Activated CD8-positive, alpha-beta T cell treated with anti-CD3 and anti-CD28 coated beads, Interleukin-2, amount 10 ng/mL, durations not matched to agents 7 days and 5 days (primary cell): ENCODE data around the gene STXBP3. TPM values are rescaled to one million over a fixed set of nuclear protein-coding genes. Genes with fewer than 3 reads are reported as not detected.

Experiments
- ATAC-seq: fragments of 150-1000 bp; cut with Tn5 transposase; one replicate; pipeline ENCODE4 v1.10.0; 2021; ENCODE audit warnings: moderate library complexity
- CTCF ChIA-PET: fragments of 350-600 bp; sonication (Branson Sonifier 250); formaldehyde crosslinking; loops from one replicate; lab custom pipeline; 2021; ENCODE audit warnings: antibody characterized with exemption; lab: Charles Lee
- POLR2A ChIA-PET: fragments of 350-600 bp; sonication (Branson Sonifier 250); formaldehyde crosslinking; loops from one replicate; lab custom pipeline; 2021; ENCODE audit warnings: antibody characterized with exemption; lab: Charles Lee
- DNase-seq: peaks from one replicate; pipeline ENCODE4 v3.0.0-alpha.2; 2020
- H3K27ac Mint-ChIP-seq: one replicate; pipeline ENCODE4 v1.8.0; 2021; ENCODE audit warnings: mild to moderate bottlenecking, mixed read lengths
- H3K27me3 Mint-ChIP-seq: one replicate; pipeline ENCODE4 v1.8.0; 2021; ENCODE audit warnings: low read depth, mixed read lengths
- H3K36me3 Mint-ChIP-seq: one replicate; pipeline ENCODE4 v1.8.0; 2021; ENCODE audit warnings: low read depth, mixed read lengths
- H3K4me1 Mint-ChIP-seq: one replicate; pipeline ENCODE4 v1.8.0; 2021; ENCODE audit warnings: low read depth, mixed read lengths
- H3K4me3 Mint-ChIP-seq: one replicate; pipeline ENCODE4 v1.8.0; 2021; ENCODE audit warnings: mild to moderate bottlenecking, mixed read lengths
- H3K9me3 Mint-ChIP-seq: one replicate; pipeline ENCODE4 v1.8.0; 2022; ENCODE audit warnings: mixed read lengths; ENCODE audit not compliant: insufficient read depth
- total RNA-seq, 2 experiments: library from RNA; stranded (reverse); gene quantifications; one replicate each; pipeline ENCODE4 v1.2.3, GENCODE V29; 2021

STXBP3 gene
- total RNA-seq, 2 experiments from 2014 or later: 41.8 to 44.3 TPM

DNA sequence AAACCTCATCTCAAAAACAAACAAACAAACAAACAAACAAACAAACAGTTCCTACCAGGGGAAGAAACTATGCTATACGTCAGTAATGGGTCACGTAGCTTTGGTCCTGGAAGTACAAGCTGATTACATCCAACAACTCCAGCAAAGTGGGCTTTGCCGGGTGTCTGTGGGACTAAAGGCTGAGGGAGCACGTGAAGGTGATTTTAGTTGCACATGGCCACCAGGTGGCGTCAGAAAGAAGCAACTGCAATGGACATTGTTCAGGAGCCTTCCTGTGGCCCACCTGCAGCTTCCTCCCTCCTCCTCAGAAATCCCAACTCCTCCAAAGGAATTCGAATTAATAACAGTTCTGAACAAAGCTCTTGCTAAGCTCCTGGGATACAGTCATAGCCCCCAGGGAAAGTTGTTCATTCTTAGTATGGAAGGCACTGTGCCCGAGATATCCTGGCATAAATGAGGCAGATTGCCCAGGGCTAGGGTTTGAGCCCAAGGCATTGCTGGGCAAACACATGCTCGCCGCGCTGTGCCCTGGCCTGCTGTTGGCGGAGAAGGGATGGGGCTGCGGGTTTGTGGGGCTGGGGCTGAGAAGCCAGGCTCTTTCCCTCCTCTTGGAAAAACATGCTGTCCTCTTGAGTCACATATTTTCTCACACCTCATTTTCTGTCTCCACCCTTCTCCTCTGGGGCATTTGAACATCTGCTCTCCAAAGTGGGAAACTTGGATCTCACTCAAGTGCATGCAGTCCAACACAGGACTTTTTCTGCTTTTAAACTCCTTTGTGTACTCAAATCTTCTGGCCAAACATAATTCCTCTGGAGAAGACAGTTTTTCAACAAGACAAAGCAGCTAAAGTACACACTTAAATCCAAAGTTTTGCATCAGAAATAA is 81.8 kb downstream of the STXBP3 start:
- H3K4me3 Mint-ChIP-seq: no peak overlapping the region
- H3K36me3 Mint-ChIP-seq: no peaks in the 10 kb centered on the region
- peaks cover 3% of the 10 kb centered on the region for H3K27me3 Mint-ChIP-seq
- peaks cover 11% of the 10 kb centered on the region for H3K4me1 Mint-ChIP-seq
- DNase-seq: peak; percentile 82
- H3K27ac Mint-ChIP-seq: no peak overlapping the region
- peak; percentile 87 for ATAC-seq
- CTCF ChIA-PET: interaction anchor here (0.7 to 10.5 kb wide), 32 partner anchors 9 to 287 kb away, joined by 3 to 186 read pairs (median 6); partner anchors contain the start of genes AKNAD1, ELAPOR1 and WDR47
- POLR2A ChIA-PET: interaction anchor here (1.2 kb wide), 3 partner anchors 69 to 136 kb away, joined by 3 to 6 read pairs (median 3); partner anchors contain the start of gene PRPF38B
- no peaks in the 10 kb centered on the region for H3K9me3 Mint-ChIP-seq

DNA sequence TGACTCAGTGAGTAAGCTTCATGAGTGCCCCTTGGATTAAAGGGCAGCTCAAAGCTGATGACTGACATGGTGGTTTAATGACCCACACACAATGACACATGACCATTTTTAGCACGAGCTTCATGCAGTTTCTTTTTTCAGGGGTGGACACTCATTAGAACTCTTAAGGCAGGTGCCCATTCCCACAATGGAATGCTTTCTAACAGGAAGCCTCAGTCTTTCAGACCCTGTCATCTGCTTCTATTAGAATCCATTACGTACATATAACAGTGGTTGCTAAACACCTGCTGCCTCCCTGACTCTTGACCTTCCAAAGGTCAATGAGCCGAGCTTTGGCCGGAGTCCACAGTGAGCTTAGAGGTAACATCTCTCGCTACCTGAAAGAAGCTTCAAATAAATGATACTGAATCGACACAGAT is 83.0 kb downstream of the STXBP3 start:
- peaks cover 11% of the 10 kb centered on the region for H3K4me1 Mint-ChIP-seq
- no peaks in the 10 kb centered on the region for H3K27me3 Mint-ChIP-seq
- CTCF ChIA-PET: interaction anchor here (0.9 to 10.5 kb wide), 16 partner anchors 8 to 703 kb away, joined by 3 to 186 read pairs (median 10); partner anchors contain the start of gene WDR47
- H3K4me3 Mint-ChIP-seq: no peak overlapping the region
- POLR2A ChIA-PET: interaction anchor here (0.7 to 1.2 kb wide), 2 partner anchors 38 to 137 kb away, joined by 5 to 6 read pairs; partner anchors contain the start of gene PRPF38B
- no peaks in the 10 kb centered on the region for H3K36me3 Mint-ChIP-seq
- ATAC-seq: no peak
- no peak for DNase-seq
- no peak overlapping the region for H3K27ac Mint-ChIP-seq
- no peaks in the 10 kb centered on the region for H3K9me3 Mint-ChIP-seq

DNA sequence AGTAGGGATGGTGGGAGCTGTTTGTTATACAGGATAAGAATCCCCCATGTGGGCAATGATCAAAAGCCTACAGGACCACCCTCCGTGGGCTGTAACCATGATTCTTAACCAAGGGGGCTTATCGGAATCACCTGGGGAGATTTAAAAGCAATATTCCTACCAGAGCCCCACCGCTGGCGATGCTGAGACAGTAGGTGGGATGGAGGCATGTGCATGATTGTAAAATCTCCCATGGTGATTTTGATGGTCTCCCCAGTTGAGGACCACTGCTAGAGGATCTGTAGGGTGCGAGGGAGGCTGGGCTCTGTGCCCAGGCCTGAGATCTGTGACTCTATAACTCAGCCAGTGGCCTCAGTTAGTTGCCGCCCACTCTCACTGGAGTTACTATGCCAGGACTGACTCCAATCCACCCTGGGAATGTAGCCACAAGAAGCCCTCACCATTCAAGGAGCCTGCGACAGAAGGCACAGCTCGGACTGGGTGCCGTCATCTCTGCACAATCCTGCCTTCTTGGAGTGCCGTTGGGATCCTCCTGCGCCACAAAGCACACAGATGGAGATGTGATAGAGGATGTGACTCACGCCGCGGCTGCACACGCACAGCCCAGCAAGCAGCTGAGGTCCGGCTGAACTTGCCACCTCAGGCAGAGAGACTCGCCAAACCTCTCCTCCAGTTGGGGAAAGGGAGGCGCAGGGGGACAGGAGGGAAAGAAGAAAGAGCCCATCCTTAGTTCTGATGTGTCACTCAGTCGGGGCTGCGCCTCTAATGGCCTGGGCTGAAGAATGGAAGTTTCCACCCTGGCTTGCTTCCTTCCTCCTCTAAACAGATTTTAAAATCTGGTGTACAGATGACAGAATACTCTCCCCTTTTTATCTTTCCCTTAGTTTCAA is 83.9 kb downstream of the STXBP3 start:
- DNase-seq (no peak), ATAC-seq (no peak)
- Mint-ChIP-seq H3K9me3 (no peaks in the 10 kb centered on the region), H3K4me3 (no peak overlapping the region), H3K4me1 (peaks cover 11% of the 10 kb centered on the region), H3K36me3 (no peaks in the 10 kb centered on the region), H3K27ac (no peak overlapping the region), H3K27me3 (no peaks in the 10 kb centered on the region)
- ChIA-PET CTCF (interaction anchor here (1.2 to 10.5 kb wide), 10 partner anchors 11 to 282 kb away, joined by 3 to 186 read pairs (median 11); a partner anchor contains a TSS), POLR2A (interaction anchor here (0.7 kb wide), 1 partner anchor 37 kb away, joined by 5 read pairs; no protein-coding TSS in a partner anchor)

DNA sequence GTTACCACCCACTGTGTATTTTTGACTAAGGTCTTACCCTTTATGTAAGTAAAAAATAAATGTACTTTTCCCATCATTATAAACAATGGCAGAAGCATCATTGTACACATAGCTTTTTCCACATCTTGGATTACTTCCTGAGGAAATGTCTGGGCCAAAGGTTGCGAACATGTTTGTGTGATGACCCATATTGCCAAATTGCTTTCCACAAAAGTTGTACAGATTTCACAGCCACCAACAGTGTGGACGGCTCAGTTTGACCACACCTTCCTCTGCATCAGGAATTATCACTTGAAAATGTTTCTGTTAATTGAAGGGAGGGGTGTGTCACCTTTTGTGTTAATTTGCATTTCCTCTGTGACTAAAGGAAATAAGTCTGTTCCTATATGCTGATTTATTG is 84.8 kb downstream of the STXBP3 start:
- H3K27me3 Mint-ChIP-seq: no peaks in the 10 kb centered on the region
- H3K27ac Mint-ChIP-seq: no peak overlapping the region
- H3K9me3 Mint-ChIP-seq: no peaks in the 10 kb centered on the region
- DNase-seq (no peak), ATAC-seq (no peak)
- H3K4me1 Mint-ChIP-seq: peaks cover 11% of the 10 kb centered on the region
- H3K36me3 Mint-ChIP-seq: no peaks in the 10 kb centered on the region
- POLR2A ChIA-PET: interaction anchor here (0.6 kb wide), 1 partner anchor 197 kb away, joined by 3 read pairs; no protein-coding TSS in a partner anchor
- CTCF ChIA-PET: interaction anchor here (1.2 to 10.5 kb wide), 4 partner anchors 21 to 75 kb away, joined by 3 to 186 read pairs (median 4); no protein-coding TSS in a partner anchor
- no peak overlapping the region for H3K4me3 Mint-ChIP-seq

DNA sequence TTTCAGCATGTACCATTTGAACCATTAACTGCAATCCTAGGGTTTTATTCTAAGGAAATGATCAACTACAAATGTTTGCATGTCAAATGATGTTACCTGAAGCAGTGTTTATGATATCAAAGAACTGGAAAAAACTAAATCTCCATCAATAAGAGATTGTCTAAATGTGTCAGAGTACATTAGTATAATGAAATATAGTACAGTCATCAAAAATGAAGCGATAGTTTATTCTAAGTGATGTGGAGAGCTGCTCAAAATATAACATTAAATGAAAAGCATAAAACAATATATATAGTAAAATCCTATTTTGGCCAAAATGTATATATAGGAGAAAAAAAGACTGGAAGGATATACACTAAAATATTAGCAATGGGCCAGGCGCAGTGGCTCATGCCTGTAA is 86.5 kb downstream of the STXBP3 start:
- no peak for ATAC-seq
- H3K4me3 Mint-ChIP-seq: no peak overlapping the region
- no peaks in the 10 kb centered on the region for H3K36me3 Mint-ChIP-seq
- ChIA-PET POLR2A (no interaction called here), CTCF (no interaction called here)
- H3K4me1 Mint-ChIP-seq: peaks cover 10% of the 10 kb centered on the region
- no peak overlapping the region for H3K27ac Mint-ChIP-seq
- peaks cover 6% of the 10 kb centered on the region for H3K27me3 Mint-ChIP-seq
- H3K9me3 Mint-ChIP-seq: no peaks in the 10 kb centered on the region
- DNase-seq: no peak

DNA sequence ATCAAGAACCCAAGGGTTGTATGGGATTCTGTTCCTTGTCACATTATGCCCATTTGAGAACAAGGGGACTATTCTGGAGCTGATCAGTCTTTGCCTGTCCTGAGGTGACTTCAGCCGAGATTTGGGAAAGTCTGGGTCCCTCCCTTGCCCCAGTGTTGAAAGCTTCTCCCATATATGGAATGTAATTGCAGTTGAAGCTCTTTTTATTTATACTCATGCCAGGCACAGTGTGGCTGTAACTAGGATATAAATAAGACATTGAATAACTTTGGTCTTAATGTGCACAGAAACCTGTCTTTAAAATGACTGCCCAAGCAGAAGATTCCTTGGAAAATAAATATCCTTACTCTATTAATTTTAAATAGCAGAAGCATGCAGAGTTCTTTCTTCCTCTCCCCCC is 95.2 kb downstream of the STXBP3 start:
- Mint-ChIP-seq H3K4me3 (no peak overlapping the region), H3K27ac (no peak overlapping the region), H3K4me1 (no peaks in the 10 kb centered on the region), H3K27me3 (peaks cover 21% of the 10 kb centered on the region), H3K36me3 (no peaks in the 10 kb centered on the region), H3K9me3 (no peaks in the 10 kb centered on the region)
- DNase-seq (no peak), ATAC-seq (no peak)
- ChIA-PET POLR2A (no interaction called here), CTCF (no interaction called here)

DNA sequence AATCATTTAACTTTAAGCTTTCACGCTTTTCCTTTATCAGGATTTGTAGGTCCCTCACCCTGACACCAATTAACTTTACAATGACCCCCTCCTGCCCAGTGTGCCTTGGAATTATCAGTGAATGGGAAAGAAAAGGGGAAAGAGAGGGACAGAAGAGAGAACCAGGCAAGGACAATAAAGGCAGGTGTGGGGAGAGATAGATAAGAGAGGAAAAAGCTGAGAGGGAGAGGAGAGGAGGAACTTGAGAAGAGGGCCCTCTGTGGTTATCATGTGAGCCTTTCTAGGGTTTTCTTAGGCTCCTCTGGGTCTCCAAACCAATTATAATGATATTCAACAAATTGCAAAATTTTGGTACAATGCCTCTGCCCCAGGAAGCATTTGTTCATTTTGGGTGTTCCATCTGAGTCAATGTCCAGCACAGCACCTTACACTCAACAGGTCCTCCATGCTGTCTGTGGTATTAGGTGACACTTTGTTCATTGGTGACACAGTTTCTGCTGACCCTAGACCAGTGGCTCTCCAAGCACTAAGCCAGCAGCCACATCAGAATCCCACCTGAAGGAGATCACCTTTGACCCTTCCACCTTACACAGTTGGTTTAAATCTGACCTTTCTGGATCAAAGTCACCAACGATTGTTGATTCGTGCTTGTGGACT is 96.2 kb downstream of the STXBP3 start:
- Mint-ChIP-seq H3K27me3 (peaks cover 21% of the 10 kb centered on the region), H3K27ac (no peak overlapping the region), H3K9me3 (no peaks in the 10 kb centered on the region), H3K36me3 (no peaks in the 10 kb centered on the region), H3K4me3 (no peak overlapping the region), H3K4me1 (no peaks in the 10 kb centered on the region)
- ChIA-PET POLR2A (no interaction called here), CTCF (interaction anchor here (2.5 kb wide), 1 partner anchor 14 kb away, joined by 12 read pairs; no protein-coding TSS in a partner anchor)
- DNase-seq: no peak
- ATAC-seq: no peak

DNA sequence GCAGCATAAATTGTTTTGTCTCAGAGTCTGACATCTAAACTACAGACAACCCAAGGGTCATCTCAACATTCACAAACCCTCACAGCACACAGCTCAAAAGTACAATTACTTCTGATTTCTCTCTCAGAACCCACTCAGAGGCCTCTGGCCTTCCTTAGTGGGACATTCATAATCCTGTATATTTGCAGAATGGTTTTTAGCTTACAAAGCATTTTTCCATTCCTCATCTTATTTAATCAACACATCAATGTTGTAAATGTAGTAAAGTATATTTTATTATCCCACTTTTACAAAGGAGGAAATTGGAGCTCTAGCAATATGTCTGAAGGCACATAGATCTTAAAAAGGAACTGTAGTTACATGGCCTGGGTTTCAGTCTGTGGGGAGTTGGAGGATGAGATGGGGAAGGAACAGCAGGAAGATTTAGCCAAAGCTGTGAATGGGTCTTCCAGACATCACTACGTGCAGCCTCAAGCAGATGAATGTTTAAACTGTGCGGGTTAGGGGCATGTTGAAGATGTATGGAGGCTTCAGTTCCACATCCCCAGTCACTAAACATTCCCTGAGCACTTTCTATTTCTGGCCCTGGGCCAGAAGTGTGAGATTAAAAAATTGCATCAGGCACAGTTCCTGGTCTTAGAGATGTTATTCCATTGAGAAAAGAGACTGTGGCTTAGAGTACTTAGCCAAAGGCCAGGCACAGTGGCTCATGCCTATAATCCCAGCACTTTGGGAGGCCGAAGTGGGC is 97.1 kb downstream of the STXBP3 start:
- POLR2A ChIA-PET: no interaction called here
- Mint-ChIP-seq H3K4me1 (no peaks in the 10 kb centered on the region), H3K4me3 (no peak overlapping the region), H3K27me3 (peaks cover 21% of the 10 kb centered on the region), H3K36me3 (no peaks in the 10 kb centered on the region), H3K9me3 (no peaks in the 10 kb centered on the region), H3K27ac (no peak overlapping the region)
- no peak for ATAC-seq
- DNase-seq: no peak
- CTCF ChIA-PET: interaction anchor here (1.0 to 2.5 kb wide), 3 partner anchors 15 to 21 kb away, joined by 3 to 12 read pairs (median 3); no protein-coding TSS in a partner anchor

DNA sequence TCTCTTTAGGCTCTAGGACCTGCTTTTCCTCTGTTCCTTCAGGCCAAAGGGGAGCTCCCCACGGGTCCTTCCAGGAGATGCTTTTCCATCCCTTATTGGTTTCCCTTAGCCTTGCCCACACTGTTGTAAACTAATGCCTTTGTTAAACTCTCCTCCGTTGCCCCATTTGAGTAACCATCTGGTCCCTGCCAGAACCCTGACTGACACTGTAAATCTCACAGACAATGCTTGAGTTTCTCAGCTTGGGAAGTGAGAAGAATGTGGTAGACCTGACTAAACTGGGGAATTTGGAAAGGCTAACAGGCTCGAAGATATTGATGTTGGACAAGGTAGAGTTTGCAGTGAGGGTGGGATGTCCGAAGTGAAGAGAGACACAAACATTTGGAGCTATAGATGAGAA is 99.0 kb downstream of the STXBP3 start:
- ChIA-PET CTCF (interaction anchor here (1.4 to 2.0 kb wide), 2 partner anchors 17 to 52 kb away, joined by 3 to 8 read pairs; no protein-coding TSS in a partner anchor), POLR2A (no interaction called here)
- no peaks in the 10 kb centered on the region for H3K36me3 Mint-ChIP-seq
- ATAC-seq (no peak), DNase-seq (no peak)
- no peak overlapping the region for H3K27ac Mint-ChIP-seq
- no peaks in the 10 kb centered on the region for H3K4me1 Mint-ChIP-seq
- H3K27me3 Mint-ChIP-seq: peaks cover 21% of the 10 kb centered on the region
- no peak overlapping the region for H3K4me3 Mint-ChIP-seq
- no peaks in the 10 kb centered on the region for H3K9me3 Mint-ChIP-seq

DNA sequence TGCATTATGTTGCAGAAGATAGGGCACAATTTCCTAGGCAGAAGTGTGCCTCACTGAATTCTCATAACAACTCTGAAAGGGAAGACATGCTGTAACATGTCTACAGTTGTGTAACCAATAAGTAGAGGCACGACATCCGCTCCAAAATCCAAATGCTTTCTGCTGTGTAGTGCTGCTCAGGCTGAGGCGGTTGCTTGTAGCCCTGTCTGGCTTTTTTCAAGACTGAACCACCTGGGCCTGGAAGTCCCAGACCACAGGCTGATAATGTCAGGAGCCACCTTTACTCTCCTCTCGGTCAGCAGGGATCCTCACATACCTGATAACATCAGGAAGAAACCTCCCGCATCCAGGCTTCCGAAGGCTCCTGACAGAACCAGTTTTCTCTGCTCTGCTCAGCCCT is 99.5 kb downstream of the STXBP3 start:
- Mint-ChIP-seq H3K4me3 (no peak overlapping the region), H3K36me3 (peaks cover 1% of the 10 kb centered on the region), H3K4me1 (no peaks in the 10 kb centered on the region), H3K27me3 (peaks cover 24% of the 10 kb centered on the region), H3K9me3 (no peaks in the 10 kb centered on the region), H3K27ac (no peak overlapping the region)
- POLR2A ChIA-PET: no interaction called here
- ATAC-seq: no peak
- DNase-seq: no peak
- CTCF ChIA-PET: interaction anchor here (1.2 to 2.0 kb wide), 2 partner anchors 11 to 17 kb away, joined by 3 to 8 read pairs; partner anchors contain the start of gene AKNAD1
